Activated T-helper 1 cell treated with anti-CD3 and anti-CD28 coated beads, Interleukin-2, amount 50 U/mL, for 16 hours (primary cell): ENCODE measurements around the gene SDC4.

Source experiments
- DNase-seq, 2 donors: peaks; one replicate each; pipeline ENCODE4 v3.0.0-alpha.2; 2020; ENCODE audit warnings: low read depth in 1 of 2, low spot score in 1 of 2

Gene SDC4

GRCh38 chr20:45347936-45348778 is at the start of gene SDC4:
Gene SDC4, minus strand, starts transcription at chr20:45348424. Its CDS starts 40 bp downstream, at chr20:45348384.
- DNase-seq: peak; percentile 12 to 51

DNA sequence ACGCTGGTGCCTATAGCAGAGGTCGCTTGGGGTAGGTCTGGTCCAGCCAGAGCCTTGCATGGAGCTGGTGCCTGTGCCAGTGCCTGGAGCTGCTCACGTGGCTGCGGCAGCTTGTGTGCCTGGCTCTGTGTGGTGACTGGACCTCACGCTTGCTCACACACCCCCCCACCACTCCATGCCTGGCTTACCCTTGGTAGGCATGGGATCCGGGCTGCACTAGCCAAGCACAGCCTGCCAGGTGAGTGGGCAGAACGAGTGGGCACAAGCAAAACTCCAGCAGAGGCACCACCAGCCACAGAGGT is 46.8 kb upstream of the SDC4 start:
- DNase-seq: no peak

DNA sequence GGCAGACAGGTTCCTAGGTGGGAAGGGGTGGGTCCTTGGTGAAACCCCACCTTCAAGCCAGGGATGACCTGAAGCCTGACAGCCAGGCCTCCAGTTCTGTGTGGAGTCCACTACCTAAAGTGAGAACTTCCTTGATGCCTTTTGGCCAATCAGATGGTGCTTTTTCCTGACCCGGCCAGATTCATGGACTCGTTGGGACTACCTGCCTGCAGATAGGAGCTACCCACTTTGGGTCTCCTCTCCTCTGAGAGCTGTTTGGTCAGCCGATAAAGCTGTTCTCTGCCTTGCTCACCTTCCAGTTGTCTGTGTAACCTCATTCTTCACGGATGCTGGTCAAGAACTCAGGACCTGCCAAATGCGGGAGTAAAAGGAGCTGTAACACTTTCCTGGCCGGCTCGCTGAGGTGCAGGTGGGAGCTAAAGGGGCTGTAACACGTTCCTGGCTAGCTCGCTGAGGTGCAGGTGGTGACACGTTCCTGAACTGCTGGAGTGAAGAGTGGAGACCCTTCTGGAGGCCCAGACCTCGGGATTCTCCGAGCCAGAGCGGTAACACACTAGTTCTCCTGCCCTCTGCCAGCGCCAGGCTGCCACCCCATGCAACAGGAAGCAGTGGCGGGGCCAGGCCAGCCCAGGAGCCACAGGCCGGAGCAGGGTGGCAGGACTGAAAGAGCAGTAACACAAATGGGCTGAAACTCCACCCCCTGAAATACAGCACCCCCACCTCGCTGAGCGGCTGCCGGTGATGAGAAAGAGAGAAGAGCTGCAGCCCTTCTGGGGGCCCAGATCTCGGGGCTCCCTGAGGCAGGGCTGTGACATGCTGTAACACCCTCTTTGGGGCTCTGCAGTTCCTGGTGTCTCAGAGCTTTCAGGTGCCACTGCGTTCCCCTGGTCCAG is 46.2 kb upstream of the SDC4 start:
- DNase-seq: no peak

DNA sequence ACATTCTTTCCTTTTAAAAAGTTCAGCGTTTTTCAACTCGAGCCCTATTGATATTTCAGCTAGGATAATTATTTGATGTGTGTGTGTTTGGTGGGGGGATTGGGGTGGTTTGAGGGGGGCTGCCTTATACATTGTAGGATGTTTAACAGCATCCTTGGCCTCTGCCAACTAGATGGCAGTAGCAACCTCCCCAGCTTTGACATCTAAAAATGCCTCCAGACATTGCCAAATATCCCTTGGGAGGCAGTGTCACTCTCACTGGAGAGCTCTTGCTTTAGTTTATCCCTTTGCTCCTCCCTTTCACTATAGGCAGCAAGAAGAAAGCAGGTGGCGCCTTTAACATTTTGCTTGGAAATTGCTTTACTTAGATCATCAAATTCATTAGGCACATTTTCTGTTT is 44.5 kb upstream of the SDC4 start:
- no peak for DNase-seq

GRCh38 chr20:45391559-45391958 is 43.3 kb upstream of the SDC4 start:
- DNase-seq: no peak

- DNase-seq: no peak
These were observed 42.7 kb upstream of the SDC4 start for GRCh38 chr20:45390931-45391330.

GRCh38 chr20:45387274-45387673 is 39.0 kb upstream of the SDC4 start:
- DNase-seq: no peak

DNA sequence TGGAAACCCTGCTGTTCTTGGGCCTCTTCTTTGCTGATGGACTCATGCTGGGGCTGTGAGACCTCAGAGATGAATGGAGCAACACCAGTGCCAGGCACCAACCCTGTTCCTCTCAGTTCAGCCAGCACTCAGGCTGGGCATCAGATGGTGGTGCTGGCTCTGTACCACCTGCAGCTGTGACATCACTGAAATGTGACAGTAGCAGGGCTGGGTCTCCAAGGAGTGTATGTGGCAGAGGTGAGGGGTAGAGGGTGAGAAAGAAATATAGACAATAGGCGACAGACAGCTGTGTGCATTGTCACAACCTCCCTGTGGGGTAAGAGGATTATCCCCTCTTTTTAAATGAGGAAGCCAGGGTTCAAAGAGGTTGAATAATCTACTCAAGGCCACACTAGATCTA is 30.0 kb upstream of the SDC4 start, which contains the start of gene TP53TG5:
Gene TP53TG5, minus strand, starts transcription at position 135 of the 400 bp plus-strand sequence. Its CDS starts 89 bp downstream, at position 46.
- no peak for DNase-seq

DNA sequence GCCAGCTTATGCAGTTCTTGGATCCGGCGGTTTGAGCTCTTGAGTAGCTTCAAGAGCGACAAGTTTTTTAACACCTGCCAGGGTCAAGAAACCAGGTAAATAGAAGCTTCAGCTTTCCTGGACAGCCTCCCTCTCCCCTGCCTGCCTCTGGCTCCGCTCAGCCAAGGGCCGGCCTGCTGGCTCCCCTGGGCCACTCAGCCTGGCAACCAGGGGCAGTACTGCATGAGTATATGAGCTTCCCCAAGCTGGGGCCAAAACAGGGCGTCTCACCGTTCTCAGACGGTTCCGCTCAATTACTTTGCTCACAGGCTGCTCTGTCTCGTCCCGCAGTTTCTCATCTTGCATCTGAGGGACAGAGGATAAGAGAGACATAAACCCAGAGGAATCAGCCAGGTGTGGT is 29.0 kb upstream of the SDC4 start:
- DNase-seq: no peak

- no peak for DNase-seq
These were observed 26.7 kb upstream of the SDC4 start for GRCh38 chr20:45374966-45375365.

GRCh38 chr20:45374101-45374467 is 25.9 kb upstream of the SDC4 start:
- DNase-seq: no peak

DNA sequence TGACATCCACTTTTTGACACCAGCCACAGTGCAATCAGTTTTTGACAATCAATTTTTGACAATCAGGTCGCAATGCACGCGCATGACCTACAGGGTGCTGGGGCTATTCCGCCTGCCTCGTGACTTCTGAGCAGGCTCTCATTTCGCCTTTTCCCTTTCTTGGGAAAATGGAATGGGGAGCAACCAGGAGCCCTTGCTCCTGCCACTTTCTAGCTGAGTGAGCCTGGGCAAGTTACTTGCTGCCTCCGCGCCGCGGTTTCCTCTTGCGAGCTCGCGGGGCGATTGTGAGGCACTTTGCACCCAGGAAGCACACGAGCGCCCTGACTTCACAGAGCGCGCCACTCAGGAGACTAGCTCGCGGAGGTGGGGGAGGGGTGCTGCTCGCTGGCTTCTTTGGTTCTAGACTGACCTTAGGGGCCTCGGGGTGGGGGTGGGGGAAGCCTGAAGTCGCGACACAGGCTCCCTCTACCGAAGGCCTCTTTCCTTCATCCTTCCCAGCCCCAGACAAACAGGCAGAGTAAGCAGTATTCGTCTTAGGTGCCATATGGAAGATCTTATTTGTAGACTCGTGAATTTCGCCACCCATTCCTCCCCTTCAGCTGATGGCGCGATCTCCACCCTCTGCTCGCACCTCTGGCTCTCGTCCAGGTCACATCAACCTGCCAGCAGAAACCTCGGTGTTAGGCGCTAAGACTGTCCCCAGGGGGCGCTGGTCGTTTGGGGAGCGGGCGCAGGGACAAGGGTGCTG is 25.3 kb upstream of the SDC4 start:
- DNase-seq: peak; percentile 82 to 84

DNA sequence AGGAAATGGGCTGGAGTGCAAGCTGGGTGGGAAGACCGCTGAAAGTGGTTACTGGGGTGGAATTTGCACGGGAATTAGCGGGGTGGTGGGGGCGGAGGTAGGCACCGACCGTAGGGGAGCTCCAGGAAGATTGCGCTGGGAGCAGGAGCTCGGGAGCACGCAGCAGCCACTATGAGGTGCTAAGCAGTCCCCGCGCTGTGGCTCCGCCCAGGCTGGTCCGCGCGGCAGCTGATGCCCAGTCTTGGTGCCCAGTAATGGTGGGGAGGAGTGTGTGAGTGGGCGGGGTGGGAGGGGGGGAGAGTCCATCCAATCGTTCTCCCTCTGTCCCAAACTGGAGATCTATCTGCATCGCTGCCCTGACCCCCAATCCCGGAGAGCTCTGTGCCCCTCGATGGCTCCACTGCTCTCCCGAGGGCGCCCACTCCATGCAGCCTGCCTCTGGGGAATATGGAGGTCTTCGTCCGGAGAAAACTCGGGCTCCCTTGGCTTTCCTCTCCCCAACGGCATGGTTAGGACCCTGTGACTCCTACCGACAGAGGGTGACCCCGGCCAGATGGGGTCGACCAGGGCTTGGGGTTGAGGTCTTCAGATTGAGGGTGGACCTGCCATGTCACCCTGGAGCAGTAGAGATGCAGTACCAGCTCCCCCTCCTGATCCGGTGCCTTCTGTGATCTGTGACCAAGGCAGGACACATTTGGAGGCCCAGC is 24.6 kb upstream of the SDC4 start:
- no peak for DNase-seq

DNA sequence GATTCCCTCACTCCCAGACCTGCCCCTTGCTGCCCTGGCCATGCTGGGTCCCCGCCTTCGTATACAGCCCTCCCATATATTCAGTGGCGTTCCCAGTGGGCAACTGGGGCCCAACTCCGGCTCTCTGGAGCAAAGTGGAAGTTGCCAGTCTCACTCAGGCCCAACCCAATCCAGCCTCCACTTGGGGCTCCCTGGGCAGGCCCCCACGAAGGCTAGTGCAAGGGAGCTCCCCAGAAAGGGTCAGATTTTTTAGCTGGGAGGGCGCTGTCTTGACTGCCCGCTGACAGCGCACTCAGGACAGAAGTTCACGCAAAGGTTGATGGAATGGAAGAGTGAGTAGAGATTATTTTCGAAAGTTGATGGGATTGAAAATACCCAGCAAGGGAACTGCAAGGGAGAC is 24.0 kb upstream of the SDC4 start:
- no peak for DNase-seq

DNA sequence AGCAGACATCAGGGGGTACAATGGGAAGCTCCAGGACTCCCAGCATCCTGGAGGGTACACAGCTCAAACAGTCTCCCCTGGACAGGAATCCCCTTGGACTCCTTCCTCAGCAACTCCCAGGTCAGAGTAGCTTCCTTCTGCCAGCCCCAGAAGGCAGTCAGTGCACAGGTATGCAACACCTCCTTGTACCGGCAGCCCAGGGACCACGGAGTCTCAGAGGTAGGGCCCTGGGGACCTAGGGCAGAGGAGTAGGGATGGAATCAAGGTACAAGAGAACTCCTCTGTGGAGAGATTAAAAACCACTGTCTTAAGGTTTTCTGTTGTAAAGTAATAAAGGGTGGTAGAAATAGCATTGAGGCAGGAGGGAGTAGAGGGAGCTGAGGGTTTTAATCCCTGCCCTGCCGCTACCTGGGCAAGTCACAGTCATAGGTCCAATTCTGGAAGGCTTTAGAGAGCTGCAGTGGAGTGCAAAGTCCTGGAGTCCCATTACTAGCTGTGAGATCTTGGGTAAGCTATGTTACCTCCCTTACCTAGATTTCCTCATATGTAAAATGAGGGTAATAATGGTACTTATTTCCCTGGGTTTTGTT is 22.4 kb upstream of the SDC4 start:
- no peak for DNase-seq

GRCh38 chr20:45368221-45368980 is 20.2 kb upstream of the SDC4 start:
- no peak for DNase-seq

GRCh38 chr20:45367126-45367525 is 18.9 kb upstream of the SDC4 start:
- DNase-seq: no peak

GRCh38 chr20:45366631-45367030 is 18.4 kb upstream of the SDC4 start:
- DNase-seq: no peak

- no peak for DNase-seq
These were observed 18.0 kb upstream of the SDC4 start for GRCh38 chr20:45366192-45366591.

- DNase-seq: no peak
These were observed 17.3 kb upstream of the SDC4 start for GRCh38 chr20:45365444-45365970.
